Kidney epithelial cell (primary cell): ENCODE data around the gene C6orf47. TPM values are rescaled to one million over a fixed set of nuclear protein-coding genes. Genes with fewer than 3 reads are reported as not detected.

Experiments used
- DNase-seq: peaks from one replicate; pipeline ENCODE4 v3.0.0-alpha.2; 2010; ENCODE audit warnings: low read depth
- H3K27me3 ChIP-seq: 2 replicates; pipeline ENCODE4 v1.6.0; 2011; ENCODE audit warnings: low read length; ENCODE audit not compliant: control insufficient read depth, insufficient read depth
- H3K36me3 ChIP-seq: 2 replicates; pipeline ENCODE4 v1.5.1; 2011; ENCODE audit warnings: low read length; ENCODE audit not compliant: control insufficient read depth, insufficient read depth
- H3K4me3 ChIP-seq: 2 replicates; pipeline ENCODE4 v1.5.1; 2011; ENCODE audit warnings: low read depth, mild to moderate bottlenecking, control low read depth, low read length
- CTCF ChIP-seq: IDR thresholded peaks from 2 replicates; pipeline ENCODE4 v1.5.1; 2011; ENCODE audit warnings: mild to moderate bottlenecking, moderate library complexity, low read length, control low read depth, inconsistent platforms; ENCODE audit not compliant: insufficient read depth, poor library complexity, severe bottlenecking
- total RNA-seq: library from RNA; depleted of rRNA; stranded (reverse); fragments of >200 nt; gene quantifications from 2 replicates; pipeline ENCODE4 v1.2.3, GENCODE V29; 2015

The C6orf47 gene
- total RNA-seq, 1 donor from 2014 or later, result 24.9 TPM

- TF ChIP-seq CTCF, result no peak
- H3K4me3 ChIP-seq, result peak overlapping the region; percentile 77
- DNase-seq, result no peak
- H3K36me3 ChIP-seq, result no peaks in the 10 kb centered on the region
- H3K27me3 ChIP-seq, result no peaks in the 10 kb centered on the region
Measured at GRCh38 chr6:31658983-31659648, 1.5 kb downstream of the C6orf47 start.

- DNase-seq, result no peak
- no peaks in the 10 kb centered on the region for H3K27me3 ChIP-seq
- H3K4me3 ChIP-seq, result no peak overlapping the region
- H3K36me3 ChIP-seq, result no peaks in the 10 kb centered on the region
- TF ChIP-seq CTCF, result no peak
Measured at GRCh38 chr6:31658158-31658688, 2.4 kb downstream of the C6orf47 start.

GRCh38 chr6:31657406-31658157 is 3.0 kb downstream of the C6orf47 start:
- TF ChIP-seq CTCF, result no peak
- no peaks in the 10 kb centered on the region for H3K36me3 ChIP-seq
- DNase-seq, result no peak
- no peak overlapping the region for H3K4me3 ChIP-seq
- H3K27me3 ChIP-seq, result no peaks in the 10 kb centered on the region

GRCh38 chr6:31655349-31656237 is 5.0 kb downstream of the C6orf47 start, which contains the start of gene APOM:
APOM (plus strand) TSS chr6:31655894; CDS start chr6:31655967, 73 bp downstream.
- no peak for DNase-seq
- TF ChIP-seq CTCF, result no peak
- Histone ChIP-seq H3K4me3 (no peak within 1 kb of the TSS), H3K36me3 (no peaks in the 10 kb centered on the region), H3K27me3 (no peaks in the 10 kb centered on the region)

GRCh38 chr6:31654574-31655348 is 5.8 kb downstream of the C6orf47 start:
- no peaks in the 10 kb centered on the region for H3K36me3 ChIP-seq
- no peak for DNase-seq
- TF ChIP-seq CTCF, result no peak
- H3K27me3 ChIP-seq, result no peaks in the 10 kb centered on the region
- H3K4me3 ChIP-seq, result no peak overlapping the region
